ENCODE results near the gene KRT7. TPM values are rescaled to one million over a fixed set of nuclear protein-coding genes. Genes with fewer than 3 reads are reported as not detected.

Gene KRT7
- total RNA-seq, 1 experiment from 2014 or later = 13.9 TPM

GRCh38 chr12:52224151-52224550, 8.9 kb upstream of the KRT7 start:
- no peaks in the 10 kb centered on the region for H3K36me3 ChIP-seq (ENCODE audit: control insufficient read depth, insufficient read depth, low read length)
- POLR2A ChIA-PET = no interaction called here
- H3K4me1 ChIP-seq = peaks cover 26% of the 10 kb centered on the region
- CTCF ChIA-PET = no interaction called here
- intact Hi-C loops (cut with micrococcal nuclease; ENCODE audit: unreplicated experiment) = no loop called here
- H3K27me3 Mint-ChIP-seq (ENCODE audit: insufficient read depth, unreplicated experiment) = no peaks in the 10 kb centered on the region
- H3K27ac Mint-ChIP-seq (ENCODE audit: unreplicated experiment) = peak overlapping the region; percentile 26
- H3K4me1 Mint-ChIP-seq (ENCODE audit: low read depth, unreplicated experiment) = peaks cover 17% of the 10 kb centered on the region
- BruUV-seq (replicated peaks) = no TSS peak
- H3K4me3 ChIP-seq (ENCODE audit: low read depth, low read length) = no peak overlapping the region
- H3K9me3 ChIP-seq = no peaks in the 10 kb centered on the region
- H3K9me3 Mint-ChIP-seq (ENCODE audit: unreplicated experiment) = peaks cover 10% of the 10 kb centered on the region
- no peak overlapping the region for H3K4me3 Mint-ChIP-seq (ENCODE audit: unreplicated experiment)
- H3K36me3 Mint-ChIP-seq (ENCODE audit: insufficient read depth, unreplicated experiment) = no peaks in the 10 kb centered on the region
- no peak for DNase-seq
- H3K27me3 ChIP-seq (replicated peaks; ENCODE audit: control insufficient read depth, insufficient read depth, low read length) = no peaks in the 10 kb centered on the region
- TF ChIP-seq, protein P1, sequence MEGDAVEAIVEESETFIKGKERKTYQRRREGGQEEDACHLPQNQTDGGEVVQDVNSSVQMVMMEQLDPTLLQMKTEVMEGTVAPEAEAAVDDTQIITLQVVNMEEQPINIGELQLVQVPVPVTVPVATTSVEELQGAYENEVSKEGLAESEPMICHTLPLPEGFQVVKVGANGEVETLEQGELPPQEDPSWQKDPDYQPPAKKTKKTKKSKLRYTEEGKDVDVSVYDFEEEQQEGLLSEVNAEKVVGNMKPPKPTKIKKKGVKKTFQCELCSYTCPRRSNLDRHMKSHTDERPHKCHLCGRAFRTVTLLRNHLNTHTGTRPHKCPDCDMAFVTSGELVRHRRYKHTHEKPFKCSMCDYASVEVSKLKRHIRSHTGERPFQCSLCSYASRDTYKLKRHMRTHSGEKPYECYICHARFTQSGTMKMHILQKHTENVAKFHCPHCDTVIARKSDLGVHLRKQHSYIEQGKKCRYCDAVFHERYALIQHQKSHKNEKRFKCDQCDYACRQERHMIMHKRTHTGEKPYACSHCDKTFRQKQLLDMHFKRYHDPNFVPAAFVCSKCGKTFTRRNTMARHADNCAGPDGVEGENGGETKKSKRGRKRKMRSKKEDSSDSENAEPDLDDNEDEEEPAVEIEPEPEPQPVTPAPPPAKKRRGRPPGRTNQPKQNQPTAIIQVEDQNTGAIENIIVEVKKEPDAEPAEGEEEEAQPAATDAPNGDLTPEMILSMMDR (IDR thresholded peaks at IDR 0.05; ENCODE audit: insufficient read depth in 1 of 2, low read depth in 1 of 2, low read length in 1 of 2, severe bottlenecking in 1 of 2, unreplicated experiment in 1 of 2) = no peak

GRCh38 chr12:52225752-52226151, 7.3 kb upstream of the KRT7 start:
- Mint-ChIP-seq H3K27ac (ENCODE audit: unreplicated experiment) (no peak overlapping the region), H3K27me3 (ENCODE audit: insufficient read depth, unreplicated experiment) (no peaks in the 10 kb centered on the region), H3K4me1 (ENCODE audit: low read depth, unreplicated experiment) (peaks cover 28% of the 10 kb centered on the region), H3K9me3 (ENCODE audit: unreplicated experiment) (peaks cover 10% of the 10 kb centered on the region), H3K4me3 (ENCODE audit: unreplicated experiment) (no peak overlapping the region), H3K36me3 (ENCODE audit: insufficient read depth, unreplicated experiment) (no peaks in the 10 kb centered on the region)
- Histone ChIP-seq H3K27me3 (replicated peaks; ENCODE audit: control insufficient read depth, insufficient read depth, low read length) (no peaks in the 10 kb centered on the region), H3K36me3 (ENCODE audit: control insufficient read depth, insufficient read depth, low read length) (no peaks in the 10 kb centered on the region), H3K9me3 (no peaks in the 10 kb centered on the region), H3K4me3 (ENCODE audit: low read depth, low read length) (no peak overlapping the region), H3K4me1 (peaks cover 42% of the 10 kb centered on the region)
- DNase-seq = no peak
- no TSS peak for BruUV-seq (replicated peaks)
- POLR2A ChIA-PET = no interaction called here
- intact Hi-C loops (cut with micrococcal nuclease; ENCODE audit: unreplicated experiment) = no loop called here
- TF ChIP-seq, protein P1 (IDR thresholded peaks at IDR 0.05; ENCODE audit: insufficient read depth in 1 of 2, low read depth in 1 of 2, low read length in 1 of 2, severe bottlenecking in 1 of 2, unreplicated experiment in 1 of 2) = no peak
- CTCF ChIA-PET = interaction anchor here (0.6 kb wide), 1 partner anchor 54 kb away, joined by 3 read pairs; no protein-coding TSS in a partner anchor

DNA sequence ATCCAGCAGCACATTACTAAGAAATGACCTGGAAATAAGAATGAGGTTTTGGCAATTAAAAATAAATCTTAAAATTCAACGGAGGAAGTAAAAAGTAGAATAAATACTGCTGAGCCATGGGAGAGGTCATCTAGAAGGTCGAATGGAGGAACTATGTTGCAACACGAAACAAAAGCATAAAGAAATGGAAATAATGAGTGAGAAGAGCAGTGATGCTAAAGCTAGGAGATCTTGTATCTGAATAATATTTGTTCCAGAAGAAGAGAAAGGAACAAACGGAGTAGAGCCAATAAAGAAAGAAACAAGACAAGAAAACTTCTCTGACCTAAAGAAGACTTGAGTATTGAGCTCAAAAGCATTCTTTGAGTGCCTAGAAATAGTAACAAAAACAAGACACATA, 6.6 kb upstream of the KRT7 start:
- Histone ChIP-seq H3K27me3 (replicated peaks; ENCODE audit: control insufficient read depth, insufficient read depth, low read length) (no peaks in the 10 kb centered on the region), H3K36me3 (ENCODE audit: control insufficient read depth, insufficient read depth, low read length) (no peaks in the 10 kb centered on the region), H3K9me3 (no peaks in the 10 kb centered on the region), H3K4me3 (ENCODE audit: low read depth, low read length) (no peak overlapping the region), H3K4me1 (peaks cover 49% of the 10 kb centered on the region)
- CTCF ChIA-PET = no interaction called here
- no peaks in the 10 kb centered on the region for H3K27me3 Mint-ChIP-seq (ENCODE audit: insufficient read depth, unreplicated experiment)
- BruUV-seq (replicated peaks) = no TSS peak
- DNase-seq = no peak
- intact Hi-C loops (cut with micrococcal nuclease; ENCODE audit: unreplicated experiment) = no loop called here
- H3K4me1 Mint-ChIP-seq (ENCODE audit: low read depth, unreplicated experiment) = peaks cover 35% of the 10 kb centered on the region
- TF ChIP-seq, protein P1 (IDR thresholded peaks at IDR 0.05; ENCODE audit: insufficient read depth in 1 of 2, low read depth in 1 of 2, low read length in 1 of 2, severe bottlenecking in 1 of 2, unreplicated experiment in 1 of 2) = no peak
- H3K4me3 Mint-ChIP-seq (ENCODE audit: unreplicated experiment) = no peak overlapping the region
- POLR2A ChIA-PET = interaction anchor here (1.0 kb wide), 1 partner anchor 11 kb away, joined by 3 read pairs; no protein-coding TSS in a partner anchor
- H3K27ac Mint-ChIP-seq (ENCODE audit: unreplicated experiment) = no peak overlapping the region
- no peaks in the 10 kb centered on the region for H3K36me3 Mint-ChIP-seq (ENCODE audit: insufficient read depth, unreplicated experiment)
- H3K9me3 Mint-ChIP-seq (ENCODE audit: unreplicated experiment) = peaks cover 10% of the 10 kb centered on the region
